ENCODE data around the gene FBN2.

Gene FBN2

GRCh38 chr5:128358826-128359225 lies 179.2 kb downstream of the FBN2 start:
- H3K4me3 ChIP-seq (ENCODE audit: low read depth, low read length) = no peak overlapping the region
- TF ChIP-seq, protein P1, sequence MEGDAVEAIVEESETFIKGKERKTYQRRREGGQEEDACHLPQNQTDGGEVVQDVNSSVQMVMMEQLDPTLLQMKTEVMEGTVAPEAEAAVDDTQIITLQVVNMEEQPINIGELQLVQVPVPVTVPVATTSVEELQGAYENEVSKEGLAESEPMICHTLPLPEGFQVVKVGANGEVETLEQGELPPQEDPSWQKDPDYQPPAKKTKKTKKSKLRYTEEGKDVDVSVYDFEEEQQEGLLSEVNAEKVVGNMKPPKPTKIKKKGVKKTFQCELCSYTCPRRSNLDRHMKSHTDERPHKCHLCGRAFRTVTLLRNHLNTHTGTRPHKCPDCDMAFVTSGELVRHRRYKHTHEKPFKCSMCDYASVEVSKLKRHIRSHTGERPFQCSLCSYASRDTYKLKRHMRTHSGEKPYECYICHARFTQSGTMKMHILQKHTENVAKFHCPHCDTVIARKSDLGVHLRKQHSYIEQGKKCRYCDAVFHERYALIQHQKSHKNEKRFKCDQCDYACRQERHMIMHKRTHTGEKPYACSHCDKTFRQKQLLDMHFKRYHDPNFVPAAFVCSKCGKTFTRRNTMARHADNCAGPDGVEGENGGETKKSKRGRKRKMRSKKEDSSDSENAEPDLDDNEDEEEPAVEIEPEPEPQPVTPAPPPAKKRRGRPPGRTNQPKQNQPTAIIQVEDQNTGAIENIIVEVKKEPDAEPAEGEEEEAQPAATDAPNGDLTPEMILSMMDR (IDR thresholded peaks at IDR 0.05; ENCODE audit: low read depth, low read length, missing control alignments) = no peak
- no peak for DNase-seq (ENCODE audit: low read depth)

- H3K4me3 ChIP-seq (ENCODE audit: low read depth, low read length) = no peak overlapping the region
- TF ChIP-seq, protein P1 (IDR thresholded peaks at IDR 0.05; ENCODE audit: low read depth, low read length, missing control alignments) = no peak
- no peak for DNase-seq (ENCODE audit: low read depth)
These were observed 180.8 kb downstream of the FBN2 start for GRCh38 chr5:128357226-128357625.

- TF ChIP-seq, protein P1 (IDR thresholded peaks at IDR 0.05; ENCODE audit: low read depth, low read length, missing control alignments) = no peak
- no peak for DNase-seq (ENCODE audit: low read depth)
These were observed 182.1 kb downstream of the FBN2 start for GRCh38 chr5:128355961-128356360.

DNA sequence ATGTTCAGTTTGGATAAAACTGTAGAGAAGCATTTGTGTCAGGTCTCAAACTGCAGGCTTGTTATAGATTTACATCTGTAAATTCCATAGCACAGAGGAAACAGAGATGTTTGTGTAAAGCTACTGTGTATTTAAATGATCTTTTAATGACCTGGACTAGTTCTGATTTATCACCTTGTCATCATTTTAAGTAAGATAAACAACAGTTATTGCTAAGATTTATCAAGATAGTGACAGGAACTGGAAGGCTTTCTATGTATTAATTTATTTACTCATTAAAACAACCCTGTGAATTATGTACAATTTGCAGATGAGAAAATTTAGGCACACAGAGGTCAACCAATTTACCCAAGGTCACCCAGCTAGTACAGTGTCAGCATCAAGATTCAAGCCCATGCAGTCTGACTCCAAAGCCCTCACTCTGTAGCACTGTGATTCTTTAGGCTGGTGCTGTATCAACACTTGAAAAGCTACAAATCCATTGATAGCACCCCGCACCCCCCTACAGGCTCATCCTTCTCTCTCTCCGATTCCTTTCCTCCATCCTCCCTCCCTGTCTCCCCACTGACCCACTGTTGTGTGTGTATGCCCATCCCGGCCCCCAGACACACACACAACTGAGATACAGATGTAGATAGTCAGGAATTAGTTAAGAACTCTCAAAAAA lies 184.5 kb downstream of the FBN2 start:
- no peak overlapping the region for H3K4me3 ChIP-seq (ENCODE audit: low read depth, low read length)
- no peak for DNase-seq (ENCODE audit: low read depth)
- TF ChIP-seq, protein P1 (IDR thresholded peaks at IDR 0.05; ENCODE audit: low read depth, low read length, missing control alignments) = no peak

More at GRCh38 chr5:128355961-128356360, 182.1 kb downstream of the FBN2 start:
- H3K4me3 ChIP-seq (ENCODE audit: low read depth, low read length) = no peak overlapping the region

GRCh38 chr5:128350705-128351104 lies 187.3 kb downstream of the FBN2 start:
- no peak for DNase-seq (ENCODE audit: low read depth)
- TF ChIP-seq, protein P1 (IDR thresholded peaks at IDR 0.05; ENCODE audit: low read depth, low read length, missing control alignments) = no peak
- H3K4me3 ChIP-seq (ENCODE audit: low read depth, low read length) = no peak overlapping the region

DNA sequence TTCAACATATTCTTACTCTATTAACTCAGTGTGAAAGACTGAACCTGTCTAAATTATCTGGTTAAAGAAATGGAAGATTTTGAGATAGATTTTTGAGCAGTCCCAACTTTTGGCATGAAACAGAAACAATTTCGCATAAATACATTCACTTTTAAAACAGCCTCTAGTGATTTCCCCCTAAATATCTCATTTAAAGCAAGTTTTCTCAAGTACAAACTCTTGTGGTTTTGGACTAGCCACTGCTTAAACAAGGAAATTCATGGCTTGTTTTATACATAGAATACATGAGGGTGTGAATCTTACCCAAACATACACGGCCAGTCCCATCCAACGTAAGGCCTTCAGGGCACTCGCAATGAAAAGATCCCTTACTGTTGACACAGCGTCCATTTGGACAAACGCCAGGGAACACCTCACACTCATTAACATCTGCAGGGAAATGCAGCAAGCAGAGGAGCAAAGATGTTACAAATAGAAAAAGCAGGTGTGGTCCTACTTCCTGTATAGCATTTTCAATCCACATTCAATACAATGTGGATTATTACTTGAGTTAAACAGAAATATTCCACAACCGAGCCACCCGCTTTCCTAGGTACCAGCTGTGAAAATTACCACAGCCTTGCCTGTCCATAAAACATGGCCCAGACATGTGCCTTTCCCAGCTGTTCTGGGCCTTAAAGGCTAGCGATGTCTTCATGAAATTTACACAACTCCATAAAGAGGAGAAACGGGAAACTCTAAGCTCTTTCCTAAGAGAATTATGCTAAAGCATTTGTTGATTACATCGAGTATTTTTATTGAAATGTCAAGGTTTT lies 188.8 kb downstream of the FBN2 start:
- no peak overlapping the region for H3K4me3 ChIP-seq (ENCODE audit: low read depth, low read length)
- TF ChIP-seq, protein P1 (IDR thresholded peaks at IDR 0.05; ENCODE audit: low read depth, low read length, missing control alignments) = no peak
- no peak for DNase-seq (ENCODE audit: low read depth)

Measured in GM12864 (cell line).